HG02884 (cell line): ENCODE measurements around the gene KIRREL3.

Source experiments
- ATAC-seq: cut with Tn5 transposase; IDR thresholded peaks from one replicate; pipeline ENCODE4 v1.9.1; 2021; ENCODE audit warnings: mild to moderate bottlenecking, moderate library complexity; ENCODE audit not compliant: unreplicated experiment

The KIRREL3 gene

DNA sequence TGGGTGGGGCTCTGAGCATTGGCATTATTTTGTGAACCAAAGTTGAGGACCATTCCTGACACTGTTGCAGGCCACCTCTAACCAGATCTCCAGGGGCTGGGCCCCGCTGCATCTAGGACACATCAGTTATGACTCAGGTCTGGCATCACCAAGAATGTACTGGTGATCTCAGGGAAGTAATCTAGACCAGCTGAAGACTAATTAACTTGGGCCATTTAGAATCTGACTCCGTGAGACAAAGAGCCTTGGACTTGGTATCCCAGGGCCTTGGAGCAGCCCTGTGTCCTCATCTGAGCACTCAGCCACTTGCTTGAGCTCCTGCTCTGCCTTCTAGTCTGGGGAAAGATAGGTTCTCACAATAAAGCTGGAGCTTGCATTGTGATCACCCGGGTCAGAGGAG lies 200.6 kb downstream of the KIRREL3 start:
- no peak for ATAC-seq

DNA sequence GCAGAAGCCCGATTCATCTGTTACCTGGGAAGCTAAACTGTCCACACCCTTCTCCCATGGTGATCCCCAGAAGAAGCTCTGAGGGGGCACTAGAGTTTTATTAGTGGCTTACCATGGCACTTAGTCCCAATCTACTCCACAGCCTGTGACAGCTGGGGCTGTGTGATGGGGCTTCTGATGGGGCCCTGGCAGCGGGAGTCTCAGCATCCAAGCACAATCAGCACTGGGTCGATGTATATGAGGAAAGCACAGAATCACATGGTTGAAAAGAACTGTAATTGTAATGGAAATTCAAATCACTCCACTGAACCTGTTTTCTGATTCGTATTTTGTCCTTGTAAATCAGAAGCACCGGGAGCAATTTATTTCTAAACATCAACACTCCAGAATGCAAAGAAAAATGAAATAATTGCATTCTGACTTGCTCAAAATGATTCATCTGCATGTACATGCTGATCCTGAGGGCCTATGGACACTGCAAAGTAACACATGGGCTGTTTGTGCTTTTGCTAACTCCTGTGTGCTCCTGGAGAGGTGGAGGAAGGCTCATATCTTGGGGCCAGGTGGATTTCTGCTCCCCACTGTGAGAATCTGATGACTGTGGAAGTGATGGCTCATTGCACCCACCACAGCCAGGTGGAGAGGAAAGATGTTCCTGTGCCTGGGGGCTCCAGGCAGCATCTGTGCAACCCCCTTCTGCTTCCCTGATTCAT lies 203.0 kb downstream of the KIRREL3 start:
- no peak for ATAC-seq

DNA sequence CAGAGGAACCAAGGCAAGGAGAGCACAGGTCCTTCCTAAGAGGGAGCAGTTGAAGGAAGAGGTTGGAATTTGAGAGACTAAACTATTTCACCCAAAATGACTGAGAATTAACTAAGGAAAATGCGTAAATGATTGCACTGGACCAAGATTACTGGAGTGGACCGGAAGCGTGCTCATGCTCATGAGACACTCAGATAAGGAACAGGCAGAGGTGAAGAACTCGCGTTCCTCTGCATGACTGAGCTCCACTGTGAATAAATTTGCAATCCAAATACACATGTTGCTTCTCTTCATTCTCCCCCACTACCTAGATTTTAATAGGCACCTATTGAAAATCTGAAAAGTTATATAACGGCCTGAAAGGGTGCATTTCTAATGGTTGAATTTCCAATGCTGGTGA lies 207.0 kb downstream of the KIRREL3 start:
- ATAC-seq, result no peak

DNA sequence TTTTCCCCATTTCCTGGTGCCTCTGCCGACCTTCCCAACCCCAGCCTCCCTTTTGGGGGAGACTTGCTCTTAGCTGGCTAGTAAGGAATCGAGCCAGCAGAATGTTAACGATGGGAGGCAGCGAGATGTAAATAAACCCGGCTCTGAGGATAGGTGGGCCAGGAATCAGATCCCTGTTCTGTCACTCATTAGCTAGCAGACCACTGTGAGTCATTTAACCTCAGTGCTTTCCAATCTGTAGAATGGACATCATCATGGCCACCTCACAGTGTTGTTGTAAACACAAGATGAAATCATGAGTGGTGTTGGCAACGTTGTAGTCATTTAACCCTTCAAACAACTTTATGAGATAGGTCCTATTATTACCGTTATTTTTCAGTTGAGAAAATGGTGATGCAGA lies 208.6 kb downstream of the KIRREL3 start:
- no peak for ATAC-seq

DNA sequence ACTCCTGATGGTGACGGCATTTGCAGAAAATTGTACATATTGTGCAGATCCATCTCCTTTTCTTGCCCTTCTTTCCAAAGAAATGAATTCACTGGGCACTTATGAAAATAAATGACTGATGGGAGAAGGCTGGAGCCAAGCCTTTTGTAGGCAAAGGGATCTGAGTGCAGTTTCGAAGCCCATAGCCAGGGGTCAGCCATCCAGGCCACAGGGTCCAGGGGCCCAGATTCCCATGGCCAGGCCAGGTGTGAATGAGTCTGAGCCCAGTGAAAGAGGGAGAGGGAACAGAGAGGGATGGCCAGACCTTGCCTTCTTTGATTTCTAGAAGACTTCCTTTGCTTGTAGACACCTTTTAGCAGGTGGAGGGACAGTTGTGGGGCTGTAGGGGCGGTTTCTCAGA lies 209.1 kb downstream of the KIRREL3 start:
- no peak for ATAC-seq

DNA sequence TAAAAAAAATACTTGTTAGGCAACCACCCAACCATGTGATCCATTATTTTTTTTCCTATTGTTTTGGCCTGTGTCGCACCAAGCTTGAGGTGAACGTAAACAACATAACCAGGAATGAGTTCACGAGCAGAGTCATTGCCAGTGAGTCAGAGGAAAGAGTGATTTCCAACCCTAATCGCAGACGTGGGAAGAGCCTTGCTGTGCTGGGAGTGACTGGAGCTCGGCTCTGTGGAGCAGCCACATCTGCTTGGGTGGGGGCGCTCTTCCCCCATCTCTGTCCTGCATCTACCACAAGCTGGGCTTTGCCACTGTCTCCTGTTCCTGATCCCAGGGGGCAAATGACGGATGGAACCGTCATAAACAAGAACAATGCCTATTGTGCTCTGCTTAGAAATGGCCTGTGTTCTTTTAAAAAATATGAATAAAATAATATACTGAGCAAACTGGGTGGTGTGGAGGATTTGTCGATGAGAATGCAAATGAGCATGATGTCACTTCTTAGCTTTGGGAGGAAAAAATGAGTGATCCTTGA lies 210.0 kb downstream of the KIRREL3 start:
- no peak for ATAC-seq

DNA sequence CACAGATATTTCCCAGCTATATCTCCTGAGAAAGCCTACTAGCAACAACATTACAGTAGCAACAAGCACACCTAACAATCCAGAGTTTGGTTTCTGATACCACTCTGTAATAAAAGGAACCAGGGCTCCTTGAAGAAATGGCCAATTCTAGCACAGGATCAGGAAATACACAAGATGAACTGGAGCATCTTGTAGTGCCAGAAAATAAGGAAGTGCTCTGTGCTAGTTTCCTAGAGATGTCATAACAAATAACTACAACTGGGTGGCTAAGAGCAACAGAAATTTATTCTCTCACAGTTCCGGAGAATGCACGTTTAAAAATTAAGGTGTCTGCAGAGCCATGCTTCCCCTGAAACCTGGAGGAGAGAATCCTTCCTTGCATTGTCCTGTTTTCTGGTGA lies 217.8 kb downstream of the KIRREL3 start:
- no peak for ATAC-seq

DNA sequence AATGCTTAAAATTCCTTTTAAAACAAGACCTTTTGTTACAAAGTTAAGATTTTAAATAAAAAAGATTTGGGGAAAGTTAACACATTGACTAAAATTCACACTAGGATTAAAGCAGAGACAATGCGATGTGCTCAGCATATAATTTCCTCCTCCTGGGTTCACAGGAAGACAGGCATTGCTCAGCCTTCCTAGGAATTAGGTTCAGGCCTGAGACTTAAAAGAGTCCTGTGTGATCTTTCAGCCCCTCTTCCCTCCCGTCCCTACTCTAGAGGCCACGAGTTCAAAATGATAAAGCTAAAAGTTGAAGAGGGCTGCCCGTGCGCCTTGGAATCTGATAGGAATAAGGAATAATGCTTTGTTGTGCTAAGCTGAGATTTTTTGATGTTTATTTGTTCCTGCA lies 218.6 kb downstream of the KIRREL3 start:
- no peak for ATAC-seq

DNA sequence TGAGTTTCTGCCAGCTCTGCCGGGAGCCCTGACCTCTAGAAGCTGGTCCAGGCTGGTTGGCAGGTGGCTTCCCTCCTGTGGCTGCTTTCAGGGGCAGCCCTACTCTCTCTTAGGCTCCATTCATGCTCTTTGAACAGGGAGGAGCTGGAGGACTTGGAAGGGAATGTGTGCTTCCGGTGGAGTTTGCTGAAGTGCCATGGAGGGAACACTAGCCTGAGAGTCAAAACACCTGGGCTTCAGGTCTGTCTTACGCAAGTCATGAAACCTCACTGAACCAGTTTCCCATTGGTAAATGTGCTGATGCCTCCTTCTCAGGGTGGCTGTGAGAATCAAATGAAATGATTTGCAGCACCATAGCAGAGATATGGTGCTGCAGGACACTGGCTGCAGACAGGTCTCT lies 224.5 kb downstream of the KIRREL3 start:
- ATAC-seq, result no peak

DNA sequence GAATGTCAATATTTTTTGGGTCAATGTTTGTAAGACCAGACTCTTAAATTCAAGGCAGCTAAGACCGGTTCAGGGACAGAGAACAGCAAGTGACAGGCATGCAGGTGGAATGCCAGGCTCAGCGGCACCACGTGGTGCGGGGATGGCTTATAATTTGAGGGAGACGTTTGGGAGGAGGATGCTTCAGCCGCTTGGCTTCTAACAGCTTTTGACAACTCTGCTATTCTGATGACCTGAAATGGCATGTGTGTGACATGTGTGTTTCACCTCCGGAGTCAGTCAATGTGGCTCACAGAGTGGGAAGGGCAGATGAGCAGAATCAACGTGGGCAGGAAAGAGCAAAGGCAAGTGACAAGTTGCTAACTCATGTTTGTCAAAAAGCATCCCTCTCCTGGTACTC lies 228.3 kb downstream of the KIRREL3 start:
- ATAC-seq, result no peak

DNA sequence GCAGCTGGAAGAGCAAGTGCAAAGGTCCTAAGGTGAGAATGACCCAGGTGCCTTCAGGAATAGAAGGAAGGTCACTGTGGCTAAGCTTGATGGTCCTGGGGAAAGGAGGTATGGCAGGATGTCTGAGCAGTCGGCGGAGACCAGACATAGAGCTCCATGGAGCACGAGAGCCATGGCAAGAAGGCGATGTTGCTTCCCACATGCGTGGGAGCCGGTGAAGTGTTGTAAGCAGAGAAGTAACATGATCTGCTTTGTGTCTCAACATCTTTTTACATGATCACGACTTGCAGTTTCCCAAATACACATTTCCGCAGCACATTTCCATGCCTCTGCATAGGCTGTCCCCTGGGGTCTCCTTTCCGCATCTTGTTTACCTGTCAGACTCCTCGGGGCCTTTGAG lies 231.9 kb downstream of the KIRREL3 start:
- no peak for ATAC-seq

DNA sequence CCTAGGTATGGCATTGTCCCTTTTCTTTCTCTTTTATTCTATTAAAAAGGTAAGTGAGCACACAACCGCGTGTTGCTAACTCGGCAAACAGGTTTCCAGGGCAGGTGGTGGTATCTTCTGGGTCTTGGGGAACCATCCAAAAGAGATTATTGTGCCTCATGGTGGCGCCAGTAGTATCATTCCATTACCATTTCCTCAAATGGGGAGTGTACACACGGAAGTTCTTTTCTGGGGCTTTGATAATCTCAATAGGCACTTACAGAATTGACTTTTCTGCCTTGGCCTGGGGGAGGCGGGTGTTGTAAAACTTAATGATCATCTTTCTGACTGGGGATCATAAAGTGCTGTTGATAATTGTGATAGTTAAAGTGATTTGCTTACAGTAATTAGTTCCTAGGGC lies 234.1 kb downstream of the KIRREL3 start:
- ATAC-seq, result no peak

DNA sequence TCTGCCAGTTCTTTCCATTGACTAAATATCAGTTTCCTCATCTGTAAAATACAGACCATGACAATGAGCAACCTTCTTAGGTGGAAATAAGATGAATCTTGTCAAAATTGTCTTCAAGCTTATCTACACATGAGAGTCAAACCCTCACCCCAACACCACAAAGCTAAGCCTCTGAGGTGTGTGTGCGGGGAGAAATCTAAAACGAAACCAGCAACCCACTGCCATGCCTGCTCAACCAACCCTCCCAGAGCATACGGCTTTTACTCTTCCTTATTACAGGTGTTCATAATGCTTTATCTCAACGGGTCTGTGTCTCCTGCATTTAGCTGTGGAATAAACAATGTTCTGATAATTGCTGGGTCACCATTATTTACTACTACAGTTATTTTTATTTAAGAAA lies 235.4 kb downstream of the KIRREL3 start:
- ATAC-seq, result no peak

DNA sequence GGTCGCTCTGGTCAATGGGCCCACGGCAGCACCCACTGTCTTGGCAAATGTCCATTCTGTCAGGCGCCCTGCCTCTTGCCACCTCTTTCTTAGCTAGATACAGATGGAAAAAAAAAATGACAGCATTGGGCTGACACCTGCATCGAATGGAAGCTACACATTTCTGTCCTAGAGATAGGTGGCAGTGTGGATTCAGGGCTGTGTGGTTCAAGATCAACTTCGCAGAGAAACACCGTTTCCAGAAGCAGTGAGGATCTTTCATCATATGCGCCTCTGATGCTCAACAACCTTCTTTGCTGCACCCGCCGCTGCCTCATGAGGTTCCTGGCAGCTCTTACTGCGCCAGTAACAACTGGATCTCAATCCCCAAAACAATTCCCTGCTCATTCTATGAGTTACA lies 236.3 kb downstream of the KIRREL3 start:
- ATAC-seq, result no peak

DNA sequence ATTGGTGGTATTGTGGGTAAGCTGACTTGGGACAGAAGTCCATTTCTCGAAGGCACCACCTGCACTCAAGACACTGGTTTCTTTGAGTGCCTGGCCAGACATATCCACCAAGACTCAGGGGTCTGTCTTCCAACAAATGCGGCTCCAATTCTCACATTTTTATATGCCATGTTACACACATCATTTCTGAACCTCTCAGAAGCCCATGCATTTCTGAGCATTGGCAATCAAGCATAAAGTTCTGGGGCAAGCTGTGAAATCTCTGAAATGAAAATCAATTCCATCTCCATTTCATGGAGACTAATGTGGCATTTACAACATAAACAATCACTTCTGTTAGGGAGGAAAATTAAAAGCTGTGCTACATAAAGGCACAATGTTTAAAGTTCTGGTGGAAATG lies 243.7 kb downstream of the KIRREL3 start:
- no peak for ATAC-seq

DNA sequence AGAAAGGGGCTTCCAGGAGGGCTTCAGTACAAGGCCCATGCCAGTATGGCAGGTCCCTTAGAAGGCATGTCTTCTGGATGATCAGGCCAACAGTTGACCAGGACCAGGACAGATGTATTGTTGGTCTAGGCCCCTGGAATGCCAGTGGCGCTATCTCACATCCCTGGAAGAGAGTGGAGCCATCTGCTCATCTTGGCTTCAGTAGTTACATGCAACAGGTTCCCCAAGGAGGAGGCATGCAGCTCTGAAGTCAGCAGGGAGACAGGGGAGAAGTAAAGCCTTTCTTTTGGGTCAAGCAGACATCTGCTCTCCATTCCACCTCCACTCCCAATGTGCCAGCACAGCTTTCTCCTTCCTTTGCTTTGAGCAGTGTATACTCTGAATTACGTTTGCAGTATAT lies 244.1 kb downstream of the KIRREL3 start:
- no peak for ATAC-seq

DNA sequence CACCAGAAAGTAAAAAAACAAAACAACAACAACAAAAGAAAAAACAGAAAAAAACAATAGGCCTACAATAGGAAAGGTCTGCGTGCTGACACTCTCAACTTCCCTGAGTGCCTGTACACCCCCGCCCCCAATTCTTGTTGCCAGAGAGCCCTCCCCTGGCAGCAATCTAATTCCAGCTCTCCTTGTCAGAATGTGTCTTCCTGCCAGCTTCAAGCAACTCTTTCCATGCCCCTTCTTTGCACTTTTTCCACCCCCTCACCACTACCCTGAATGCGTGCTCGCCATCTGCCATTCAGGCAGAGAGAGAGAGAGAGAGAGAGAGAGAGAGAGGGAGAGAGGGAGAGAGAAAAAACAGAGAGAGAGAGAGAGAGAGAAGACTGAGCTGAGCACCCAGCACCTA lies 245.0 kb downstream of the KIRREL3 start:
- no peak for ATAC-seq

DNA sequence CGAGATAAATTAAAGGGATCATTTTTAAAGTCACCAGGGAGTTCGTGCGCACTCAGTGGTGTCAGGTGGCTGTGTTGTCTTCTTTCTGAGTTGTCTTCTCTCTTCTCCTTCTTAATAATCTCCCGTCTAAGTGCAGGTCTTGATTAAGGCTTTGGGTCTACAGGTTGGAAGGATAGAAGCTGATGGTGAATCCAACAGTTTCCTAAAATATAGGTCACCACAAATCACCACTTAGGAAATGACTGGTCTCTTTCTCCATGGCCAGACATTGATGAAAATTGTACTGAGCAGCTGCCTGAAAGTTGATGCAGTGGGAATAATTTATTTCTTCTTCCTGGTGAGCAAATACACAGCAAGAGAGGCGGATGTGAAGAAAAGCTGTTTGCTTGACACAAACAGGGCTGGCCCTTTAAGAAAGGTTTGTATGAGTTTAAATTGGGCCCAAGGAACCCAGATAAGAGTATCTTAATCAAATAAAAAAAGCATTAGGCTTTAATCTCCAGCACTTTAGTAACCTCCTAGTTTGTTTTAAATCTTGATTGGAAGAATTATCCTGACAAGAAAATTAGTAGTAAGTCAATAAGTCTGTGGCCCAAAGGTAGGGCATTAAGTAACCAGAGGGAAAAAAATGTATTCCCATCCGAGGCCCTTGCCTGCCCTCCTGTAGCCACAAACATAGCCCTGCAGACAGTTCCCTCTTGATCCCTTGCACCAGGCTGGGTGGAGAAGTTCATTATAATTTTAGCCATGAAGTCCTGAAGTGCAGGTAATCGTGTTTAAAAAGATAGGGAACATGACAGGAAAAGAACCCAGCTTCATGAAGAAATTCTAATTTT lies 245.8 kb downstream of the KIRREL3 start:
- no peak for ATAC-seq

DNA sequence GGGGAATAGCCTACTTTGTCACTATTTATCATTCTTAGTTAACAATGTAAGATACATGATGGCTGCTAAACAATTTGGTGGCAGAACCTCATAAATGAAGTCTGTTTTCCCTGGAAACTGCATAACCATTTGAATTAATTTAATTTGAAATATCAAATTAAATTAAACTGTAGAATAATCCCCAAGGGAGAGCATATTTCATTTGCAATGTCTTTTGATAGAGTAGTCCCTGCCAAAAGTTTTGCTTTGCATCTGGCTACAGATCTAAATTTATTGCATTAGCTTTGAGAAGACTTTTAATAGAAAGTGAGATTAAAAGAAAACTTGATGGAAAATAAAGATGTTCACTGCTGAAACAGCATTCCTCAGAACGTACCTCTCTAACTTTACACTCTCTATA lies 246.6 kb downstream of the KIRREL3 start:
- no peak for ATAC-seq

DNA sequence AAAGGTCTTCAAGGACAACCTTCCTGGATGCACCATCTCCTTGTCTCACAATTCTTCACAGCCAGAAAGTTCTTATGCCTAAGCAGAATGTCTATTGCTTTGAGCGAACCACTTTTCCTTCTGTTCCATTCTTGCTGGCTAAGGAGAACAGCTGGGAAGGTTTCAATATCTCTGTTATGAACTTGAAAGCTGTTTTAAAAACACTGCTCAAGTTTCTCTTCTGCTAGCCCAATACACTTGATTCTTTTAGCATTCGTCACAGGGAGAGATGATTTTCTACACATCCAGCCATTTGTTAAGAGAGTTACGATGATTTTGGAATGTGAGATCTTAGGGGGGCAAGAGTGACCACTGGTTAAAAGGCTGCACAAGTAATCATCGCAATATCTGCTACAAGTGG lies 249.3 kb downstream of the KIRREL3 start:
- no peak for ATAC-seq

DNA sequence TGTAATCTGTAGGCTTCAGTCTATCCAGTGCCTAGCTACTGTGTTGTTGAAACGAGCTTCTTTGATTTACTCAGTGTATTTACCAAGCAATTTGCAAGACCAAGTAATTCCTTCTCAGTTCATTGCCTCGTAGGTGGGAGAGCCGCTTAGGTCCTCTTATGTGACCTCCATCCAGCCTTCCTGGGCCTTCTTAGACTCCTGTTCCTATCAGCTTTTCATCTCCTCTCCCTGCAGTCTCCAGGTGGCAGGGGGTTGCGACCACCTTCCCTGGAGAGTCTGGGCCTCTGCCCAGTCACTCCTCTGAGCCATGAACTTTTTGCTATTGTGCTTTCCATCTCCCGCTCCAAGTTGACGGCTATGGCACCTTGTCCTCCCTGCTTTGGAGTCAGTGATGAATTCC lies 251.8 kb downstream of the KIRREL3 start:
- no peak for ATAC-seq

DNA sequence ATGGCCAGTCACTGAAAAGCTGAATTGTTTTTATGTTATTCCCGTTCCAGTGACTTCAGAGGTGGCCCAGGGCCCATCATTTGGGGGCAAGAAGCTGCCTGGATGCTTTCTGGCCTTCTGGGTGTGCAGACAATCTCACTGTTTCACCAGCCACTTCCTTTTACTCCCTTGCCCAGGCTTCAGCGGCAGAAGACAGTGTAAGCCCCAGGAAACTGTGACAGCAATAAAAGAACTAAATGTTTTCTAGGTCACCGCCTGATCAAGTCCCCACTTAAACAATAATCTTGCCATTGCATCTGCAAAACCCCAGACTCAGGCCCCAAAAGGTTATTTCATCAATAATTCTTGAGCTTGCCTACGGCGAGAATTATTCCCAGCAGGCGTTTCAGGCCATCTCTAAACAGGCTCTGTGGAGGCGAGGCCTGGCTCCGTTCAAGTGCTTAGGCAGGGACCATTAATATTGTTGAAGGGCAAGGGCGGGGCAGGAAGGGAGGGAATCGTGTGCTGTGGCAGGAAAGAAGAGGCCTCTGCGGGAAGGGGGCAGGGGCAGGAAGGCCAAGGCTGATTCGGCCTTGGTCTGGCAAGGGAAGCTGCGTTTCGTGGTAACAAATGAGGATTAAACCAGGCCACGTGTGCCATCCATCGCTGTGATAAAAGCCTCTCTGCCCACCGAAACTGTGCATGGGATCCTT lies 252.3 kb downstream of the KIRREL3 start:
- no peak for ATAC-seq
